ENCODE results near the gene RBM43. TPM values are rescaled to one million over a fixed set of nuclear protein-coding genes. Genes with fewer than 3 reads are reported as not detected.

Gene RBM43
- total RNA-seq, 4 donors from 2014 or later: 2.3 to 8.3 (median 4.7) TPM

DNA sequence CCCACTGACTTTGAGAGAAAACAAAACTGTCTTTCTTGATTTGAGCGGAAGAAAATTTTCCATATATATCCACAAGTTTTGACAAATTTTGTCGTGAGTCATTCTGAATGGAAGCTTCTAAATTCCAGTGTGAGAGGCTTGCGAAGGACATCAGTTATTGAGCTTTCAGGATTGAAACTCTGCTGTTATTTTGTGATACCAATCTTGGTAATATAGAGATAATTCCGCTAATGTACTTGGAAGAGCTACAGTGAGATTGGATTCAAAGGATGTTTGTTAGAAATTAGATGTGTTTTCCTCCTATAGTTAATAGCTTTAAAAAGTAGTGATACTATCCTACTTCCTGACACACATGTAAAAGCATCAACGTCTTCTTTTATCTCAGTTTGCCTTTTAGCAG, 61.4 kb downstream of the RBM43 start:
- no peak for TF ChIP-seq CTCF (IDR thresholded peaks at IDR 0.05)
- TF ChIP-seq POLR2A (IDR thresholded peaks at IDR 0.05): no peak
- H3K27me3 ChIP-seq: no peaks in the 10 kb centered on the region
- no peak for DNase-seq
- H3K4me1 ChIP-seq: no peaks in the 10 kb centered on the region
- no peak overlapping the region for H3K27ac ChIP-seq
- no peak overlapping the region for H3K4me3 ChIP-seq
- no peaks in the 10 kb centered on the region for H3K9me3 ChIP-seq
- H3K36me3 ChIP-seq: no peaks in the 10 kb centered on the region

GRCh38 chr2:151198645-151199044, 63.0 kb downstream of the RBM43 start:
- Histone ChIP-seq H3K9me3 (no peaks in the 10 kb centered on the region), H3K4me3 (no peak overlapping the region), H3K36me3 (no peaks in the 10 kb centered on the region), H3K4me1 (no peaks in the 10 kb centered on the region), H3K27me3 (no peaks in the 10 kb centered on the region), H3K27ac (no peak overlapping the region)
- no peak for DNase-seq
- TF ChIP-seq POLR2A (IDR thresholded peaks at IDR 0.05) (no peak), CTCF (IDR thresholded peaks at IDR 0.05) (no peak)

Other genes starting within 250 kb of the RBM43 start
- 10 to 100 TPM; 13.7 to 26.4 (median 14.4) TPM for gene NMI, start 27.8 kb upstream of the RBM43 start, total RNA-seq
- gene TNFAIP6, start 95.7 kb upstream of the RBM43 start, total RNA-seq: 1 to 10 TPM in 1 of 4 donors, not detected in 3; 1.1 TPM
- 10 to 100 TPM; 20.0 to 51.2 (median 25.4) TPM for gene RIF1, start 148.0 kb upstream of the RBM43 start, total RNA-seq